GM18873 (cell line): ENCODE results near the gene CRTAC1.

Experiments used
- ATAC-seq: cut with Tn5 transposase; IDR thresholded peaks from one replicate; pipeline ENCODE4 v1.9.1; 2021; ENCODE audit warnings: mild to moderate bottlenecking, moderate library complexity, moderate number of reproducible peaks; ENCODE audit not compliant: unreplicated experiment, low FRiP score

Gene CRTAC1

GRCh38 chr10:98030991-98031431, 590 bp upstream of the CRTAC1 start:
- no peak for ATAC-seq

GRCh38 chr10:98029149-98030092, 1.0 kb downstream of the CRTAC1 start:
- no peak for ATAC-seq

GRCh38 chr10:98028168-98028770, 2.2 kb downstream of the CRTAC1 start:
- ATAC-seq, result no peak

- no peak for ATAC-seq
Measured at GRCh38 chr10:98023024-98023423, 7.4 kb downstream of the CRTAC1 start.

GRCh38 chr10:98020784-98021183, 9.6 kb downstream of the CRTAC1 start:
- no peak for ATAC-seq

GRCh38 chr10:98020254-98020653, 10.2 kb downstream of the CRTAC1 start:
- ATAC-seq, result no peak

- no peak for ATAC-seq
Measured at GRCh38 chr10:98019784-98020183, 10.6 kb downstream of the CRTAC1 start.

- no peak for ATAC-seq
Measured at GRCh38 chr10:98016772-98017475, 13.5 kb downstream of the CRTAC1 start.

GRCh38 chr10:98013776-98014175, 16.6 kb downstream of the CRTAC1 start:
- ATAC-seq, result no peak

- ATAC-seq, result no peak
Measured at GRCh38 chr10:98013122-98013521, 17.3 kb downstream of the CRTAC1 start.

GRCh38 chr10:98012644-98013043, 17.8 kb downstream of the CRTAC1 start:
- no peak for ATAC-seq

- ATAC-seq, result no peak
Measured at GRCh38 chr10:98010939-98011685, 19.3 kb downstream of the CRTAC1 start.

GRCh38 chr10:98006266-98006665, 24.2 kb downstream of the CRTAC1 start:
- no peak for ATAC-seq

- no peak for ATAC-seq
Measured at GRCh38 chr10:98001736-98002135, 28.7 kb downstream of the CRTAC1 start.

- no peak for ATAC-seq
Measured at GRCh38 chr10:98000346-98000745, 30.1 kb downstream of the CRTAC1 start.

GRCh38 chr10:97999923-98000248, 30.5 kb downstream of the CRTAC1 start:
- no peak for ATAC-seq

- no peak for ATAC-seq
Measured at GRCh38 chr10:97999066-97999922, 31.1 kb downstream of the CRTAC1 start.

GRCh38 chr10:97991871-97992270, 38.5 kb downstream of the CRTAC1 start:
- no peak for ATAC-seq

- no peak for ATAC-seq
Measured at GRCh38 chr10:97981816-97982215, 48.6 kb downstream of the CRTAC1 start.

- no peak for ATAC-seq
Measured at GRCh38 chr10:97977673-97978072, 52.7 kb downstream of the CRTAC1 start.
